NT2/D1 (cell line): Measurements from ENCODE around the gene COLQ.

Experiments
- DNase-seq: peaks from one replicate; pipeline ENCODE4 v3.0.0-alpha.2; 2011; ENCODE audit warnings: low read depth, low spot score
- H3K27me3 ChIP-seq: 2 replicates; pipeline ENCODE4 v1.6.0; 2011; ENCODE audit warnings: mild to moderate bottlenecking; ENCODE audit not compliant: insufficient read length, insufficient read depth
- H3K36me3 ChIP-seq: 2 replicates; pipeline ENCODE4 v1.6.1; 2011; ENCODE audit warnings: mild to moderate bottlenecking, low read length, mixed read lengths; ENCODE audit not compliant: insufficient read depth, insufficient read length
- H3K4me1 ChIP-seq: 2 replicates; pipeline ENCODE4 v1.5.1; 2011; ENCODE audit not compliant: insufficient read depth, insufficient read length
- H3K4me3 ChIP-seq: 2 replicates; pipeline ENCODE4 v1.5.1; 2011; ENCODE audit warnings: low read depth; ENCODE audit not compliant: insufficient read length
- H3K9ac ChIP-seq: 2 replicates; pipeline ENCODE4 v1.6.0; 2011; ENCODE audit warnings: low read depth; ENCODE audit not compliant: insufficient read length
- H3K9me3 ChIP-seq: 2 replicates; pipeline ENCODE4 v1.5.1; 2011; ENCODE audit warnings: mild to moderate bottlenecking, low read length; ENCODE audit not compliant: insufficient read depth
- SUZ12 ChIP-seq: IDR thresholded peaks from 2 replicates; pipeline ENCODE4 v1.6.1; 2011; ENCODE audit not compliant: insufficient read length, insufficient read depth; ENCODE audit errors: extremely low read depth
- YY1 ChIP-seq: IDR thresholded peaks from 2 replicates; pipeline ENCODE4 v1.6.1; 2011; ENCODE audit not compliant: insufficient read length, insufficient read depth
- ZNF274 ChIP-seq: IDR thresholded peaks from 2 replicates; pipeline ENCODE4 v1.6.1; 2011; ENCODE audit warnings: mild to moderate bottlenecking, low read depth, low read length

Gene COLQ

GRCh38 chr3:15403495-15403894 lies 118.0 kb downstream of the COLQ start:
- no peak for DNase-seq
- Histone ChIP-seq H3K9ac (no peak overlapping the region), H3K4me3 (no peak overlapping the region), H3K4me1 (no peaks in the 10 kb centered on the region), H3K27me3 (no peaks in the 10 kb centered on the region), H3K9me3 (peaks cover 3% of the 10 kb centered on the region; the same call in 1 of the 2 replicates), H3K36me3 (peaks cover 3% of the 10 kb centered on the region)
- no peak for TF ChIP-seq ZNF274
- no peak for TF ChIP-seq SUZ12
- no peak for TF ChIP-seq YY1

DNA sequence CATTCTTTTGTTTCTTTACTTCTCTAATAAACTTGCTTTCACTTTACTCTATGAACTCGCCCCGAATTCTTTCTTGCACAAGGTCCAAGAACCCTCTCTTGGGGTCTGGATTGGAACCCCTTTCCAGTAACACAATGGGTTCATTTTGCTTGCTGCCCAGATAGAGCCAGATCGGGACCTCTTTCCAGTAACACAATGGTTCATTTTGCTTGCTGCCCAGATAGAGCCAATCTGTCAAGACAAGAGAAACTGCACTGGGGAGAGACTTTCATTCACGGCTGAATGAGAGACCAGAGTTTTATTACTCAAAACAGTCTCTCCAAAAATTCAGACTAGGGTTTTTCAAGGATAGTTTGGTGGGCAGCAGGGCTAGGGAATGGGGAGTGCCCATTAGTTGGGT lies 119.6 kb downstream of the COLQ start:
- no peak overlapping the region for H3K9ac ChIP-seq
- no peak for DNase-seq
- H3K36me3 ChIP-seq = no peaks in the 10 kb centered on the region
- H3K4me1 ChIP-seq = no peaks in the 10 kb centered on the region
- TF ChIP-seq SUZ12 (no peak), ZNF274 (no peak), YY1 (no peak)
- no peak overlapping the region for H3K4me3 ChIP-seq
- H3K27me3 ChIP-seq = no peaks in the 10 kb centered on the region
- H3K9me3 ChIP-seq = peaks cover 18% of the 10 kb centered on the region; the same call in 1 of the 2 replicates
